Retinal pigment epithelial cell (primary cell): ENCODE measurements around the gene PLEKHM3.
A peak's percentile ranks its signal among the peaks of the same experiment; 100 is the strongest.

Source experiments
- DNase-seq: peaks from one replicate; pipeline ENCODE4 v3.0.0-alpha.2; 2010; ENCODE audit warnings: low read depth
- H3K4me3 ChIP-seq: 2 replicates; pipeline ENCODE4 v1.5.1; 2011; ENCODE audit warnings: mild to moderate bottlenecking, low read length, control low read depth, moderate library complexity
- TF ChIP-seq, protein P1 (sequence below): conservative IDR thresholded peaks from 2 replicates; pipeline ENCODE4 v1.5.1; 2011; ENCODE audit warnings: low read depth, low read length, control low read depth, inconsistent platforms

PLEKHM3 gene

DNA sequence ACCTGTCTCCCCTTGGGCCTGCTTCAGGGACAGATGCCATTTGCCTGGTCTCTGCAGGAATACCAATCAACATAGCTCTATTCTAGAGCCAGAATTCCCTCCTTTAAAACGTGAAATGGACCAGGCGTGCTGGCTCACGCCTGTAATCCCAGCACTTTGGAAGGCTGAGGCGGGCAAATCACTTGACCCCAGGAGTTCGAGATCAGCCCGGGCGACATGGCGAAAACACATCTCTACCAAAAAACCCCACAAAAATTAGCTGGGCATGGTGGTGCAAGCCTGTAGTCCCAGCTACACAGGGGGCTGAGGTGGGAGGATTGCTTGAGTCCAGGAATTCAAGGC, 127.0 kb downstream of the PLEKHM3 start:
- no peak overlapping the region for H3K4me3 ChIP-seq
- no peak for DNase-seq
- TF ChIP-seq, protein P1, sequence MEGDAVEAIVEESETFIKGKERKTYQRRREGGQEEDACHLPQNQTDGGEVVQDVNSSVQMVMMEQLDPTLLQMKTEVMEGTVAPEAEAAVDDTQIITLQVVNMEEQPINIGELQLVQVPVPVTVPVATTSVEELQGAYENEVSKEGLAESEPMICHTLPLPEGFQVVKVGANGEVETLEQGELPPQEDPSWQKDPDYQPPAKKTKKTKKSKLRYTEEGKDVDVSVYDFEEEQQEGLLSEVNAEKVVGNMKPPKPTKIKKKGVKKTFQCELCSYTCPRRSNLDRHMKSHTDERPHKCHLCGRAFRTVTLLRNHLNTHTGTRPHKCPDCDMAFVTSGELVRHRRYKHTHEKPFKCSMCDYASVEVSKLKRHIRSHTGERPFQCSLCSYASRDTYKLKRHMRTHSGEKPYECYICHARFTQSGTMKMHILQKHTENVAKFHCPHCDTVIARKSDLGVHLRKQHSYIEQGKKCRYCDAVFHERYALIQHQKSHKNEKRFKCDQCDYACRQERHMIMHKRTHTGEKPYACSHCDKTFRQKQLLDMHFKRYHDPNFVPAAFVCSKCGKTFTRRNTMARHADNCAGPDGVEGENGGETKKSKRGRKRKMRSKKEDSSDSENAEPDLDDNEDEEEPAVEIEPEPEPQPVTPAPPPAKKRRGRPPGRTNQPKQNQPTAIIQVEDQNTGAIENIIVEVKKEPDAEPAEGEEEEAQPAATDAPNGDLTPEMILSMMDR: no peak

DNA sequence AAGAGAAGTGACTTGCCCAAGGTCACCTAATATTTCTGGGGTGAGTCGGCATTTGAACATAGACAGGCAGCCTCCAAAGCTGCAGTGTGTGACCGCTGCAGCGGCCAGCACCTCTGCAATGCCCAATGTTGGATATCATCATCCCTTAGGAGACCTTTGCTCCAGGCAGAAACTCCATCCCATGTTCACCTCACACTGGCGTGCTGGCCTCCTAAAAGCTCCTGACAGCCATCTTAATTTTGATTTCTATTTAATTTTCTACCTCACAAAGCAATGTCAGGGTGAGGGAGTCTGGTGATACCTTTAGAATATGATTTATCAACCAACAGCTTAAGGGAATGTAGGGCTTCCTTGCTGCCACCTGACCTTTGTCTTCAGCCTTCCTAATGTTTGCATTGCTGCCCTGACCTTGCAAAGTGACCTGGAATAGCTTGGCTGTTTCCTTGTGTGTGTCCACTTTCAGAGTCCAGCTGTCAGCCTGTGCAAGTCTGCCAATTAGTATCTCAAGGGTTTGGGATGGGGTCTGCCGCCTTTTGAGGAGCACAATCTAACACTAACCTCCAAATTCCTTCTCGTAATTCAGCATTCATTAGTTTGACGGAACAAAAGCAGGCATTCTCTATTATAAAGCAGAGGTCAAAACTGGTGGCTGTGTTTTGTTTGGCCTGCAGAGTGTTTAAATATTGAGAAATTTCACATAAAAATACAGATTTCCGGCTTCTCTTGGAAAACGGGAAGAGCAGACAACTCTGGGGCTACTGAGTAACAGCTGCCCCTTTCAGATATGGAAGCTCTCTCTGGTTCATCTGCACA, 127.6 kb downstream of the PLEKHM3 start:
- TF ChIP-seq, protein P1: no peak
- no peak for DNase-seq
- no peak overlapping the region for H3K4me3 ChIP-seq

DNA sequence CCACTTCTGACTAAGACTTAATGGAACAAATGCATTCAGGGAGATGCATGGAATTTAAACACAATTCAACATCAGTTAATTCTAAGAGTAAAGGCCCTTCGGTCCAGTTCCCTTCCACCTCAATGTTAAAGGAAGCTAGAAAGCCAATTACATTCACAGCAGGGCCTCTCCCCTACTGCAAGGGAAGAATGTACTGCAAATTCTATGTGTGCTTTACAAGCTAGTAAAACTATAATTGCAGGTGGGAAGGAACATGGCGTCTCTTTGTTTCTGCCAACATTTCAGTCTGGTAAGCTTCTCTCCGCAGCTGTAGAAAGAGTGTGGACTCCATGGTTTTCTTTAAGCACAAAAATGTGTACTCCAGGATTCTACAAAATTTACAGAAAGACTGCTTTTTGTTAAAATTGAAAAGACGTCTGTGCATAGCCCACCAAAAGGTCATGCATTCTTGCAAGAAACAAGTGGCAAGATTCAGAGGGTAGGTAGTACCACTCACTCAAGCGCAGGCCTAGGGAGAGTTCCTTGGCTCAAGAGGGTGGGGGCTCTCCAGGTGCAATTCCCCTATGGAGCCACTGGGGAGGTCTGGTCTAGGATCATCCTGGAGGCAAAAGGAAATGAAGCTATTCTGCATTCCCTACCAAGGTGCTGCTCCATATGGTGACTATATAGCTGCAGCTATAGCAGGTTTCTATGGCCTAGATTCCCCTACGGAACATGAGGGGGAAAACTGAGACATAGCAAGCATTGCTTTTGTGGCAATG, 128.6 kb downstream of the PLEKHM3 start:
- TF ChIP-seq, protein P1: peak; percentile 34
- DNase-seq: no peak
- H3K4me3 ChIP-seq: no peak overlapping the region

DNA sequence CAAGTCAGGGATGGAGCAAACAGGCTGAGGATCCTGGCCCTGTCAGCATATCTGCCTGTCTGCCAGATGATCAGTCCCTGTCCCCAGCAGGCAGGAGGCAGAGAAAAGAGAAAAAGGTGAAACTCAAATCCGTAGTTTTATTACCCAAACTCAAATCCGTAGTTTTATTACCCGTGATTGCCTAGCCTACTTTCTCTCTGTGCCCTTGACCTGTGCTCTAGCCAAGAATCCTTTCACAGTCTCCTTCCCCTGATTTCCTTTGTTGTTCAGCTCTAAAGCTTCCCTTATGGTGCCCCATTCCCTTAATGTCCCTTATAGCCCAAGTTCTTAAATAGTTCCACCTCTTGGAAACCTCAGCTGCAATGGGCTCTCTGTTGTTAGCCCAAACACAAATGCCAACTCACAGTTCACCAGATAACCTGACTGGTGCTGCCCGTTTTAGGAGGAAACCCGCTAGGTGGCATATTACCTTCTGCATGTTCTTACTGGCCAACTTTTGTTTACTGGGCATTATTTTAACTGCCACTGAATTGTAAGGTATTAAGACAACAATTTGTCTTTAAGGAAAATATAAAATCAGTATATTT, 130.0 kb downstream of the PLEKHM3 start:
- TF ChIP-seq, protein P1: no peak
- no peak overlapping the region for H3K4me3 ChIP-seq
- no peak for DNase-seq

DNA sequence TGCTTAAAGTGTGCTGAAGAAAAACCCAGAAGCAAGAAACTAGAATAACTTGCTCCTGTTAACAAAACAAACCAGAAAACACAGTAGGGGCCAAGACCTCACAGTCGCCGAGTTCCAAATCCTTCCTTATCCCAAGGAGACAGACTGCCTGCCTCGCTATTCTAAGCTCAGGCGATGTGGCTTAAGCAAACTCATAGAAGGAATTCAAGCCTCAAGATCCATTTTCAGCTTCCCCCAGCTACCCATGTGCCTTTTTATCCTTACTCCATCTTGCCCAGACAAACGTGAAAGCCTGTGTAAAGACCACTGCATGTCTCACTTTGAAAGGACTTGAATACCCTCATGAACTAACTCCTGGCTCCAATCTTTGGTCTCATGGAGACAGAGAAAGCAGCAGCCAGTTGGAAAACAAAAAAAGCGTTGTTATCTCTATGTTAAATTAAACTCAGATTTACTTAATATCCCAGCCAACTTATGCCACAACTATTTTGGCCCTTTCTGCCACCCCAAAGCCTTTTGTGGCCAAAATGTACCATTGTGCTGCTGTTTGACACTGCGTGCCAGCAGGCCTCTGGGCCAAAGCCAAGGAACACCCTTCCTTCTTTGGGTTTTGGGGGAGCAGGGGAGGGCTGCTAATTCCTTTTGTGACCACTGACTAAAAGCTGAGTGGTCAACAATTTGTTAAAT, 132.5 kb downstream of the PLEKHM3 start:
- TF ChIP-seq, protein P1: no peak
- H3K4me3 ChIP-seq: no peak overlapping the region
- no peak for DNase-seq

DNA sequence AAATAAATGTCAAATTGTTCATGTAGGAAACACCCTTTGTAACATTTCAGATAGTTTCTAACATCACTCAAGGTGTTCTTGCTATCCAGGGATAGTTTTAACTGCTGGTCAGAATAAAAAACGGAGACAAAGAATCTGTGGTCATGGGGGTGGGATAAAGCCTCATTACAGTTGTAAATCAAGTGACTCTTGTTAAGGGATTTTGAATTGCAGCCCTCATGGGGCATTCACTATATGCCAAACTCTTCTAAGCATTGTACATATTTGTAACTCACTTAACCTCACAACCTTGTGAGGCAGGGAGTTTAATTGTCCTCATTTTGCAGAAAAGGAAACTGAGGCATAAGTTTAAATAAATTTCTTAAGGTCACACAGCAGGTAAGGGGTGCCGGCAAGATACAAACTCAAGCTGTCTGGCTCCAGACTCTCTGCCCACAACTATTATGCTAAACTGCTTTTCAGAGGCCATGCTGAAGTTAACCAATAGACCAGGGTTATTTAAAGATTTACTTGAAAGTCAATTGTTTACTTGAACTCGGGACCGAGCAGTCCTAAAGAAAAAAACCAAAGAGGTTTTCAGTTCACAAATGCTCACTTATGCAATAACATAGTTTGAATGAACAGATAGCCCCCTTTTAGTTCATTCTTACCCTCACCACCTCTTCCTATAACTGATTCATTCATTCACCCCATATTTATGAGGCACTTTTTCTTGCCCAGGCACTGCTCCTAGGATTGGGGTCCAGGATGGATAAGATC, 134.1 kb downstream of the PLEKHM3 start:
- H3K4me3 ChIP-seq: no peak overlapping the region
- no peak for DNase-seq
- TF ChIP-seq, protein P1: no peak
